Heart right ventricle (tissue), 16 donors: ENCODE data around the gene IFITM1. TPM values are rescaled to one million over a fixed set of nuclear protein-coding genes. Genes with fewer than 3 reads are reported as not detected.
"Not testable (repeated sequence)": the region's sequence is repeated elsewhere in the genome, so short reads cannot be mapped to it uniquely, and the experiment has no call there.

Experiments used
- ATAC-seq, 8 donors: fragments of 200-7000 bp; cut with Tn5 transposase; one replicate each; pipeline ENCODE4 v1.9.1; 2020; ENCODE audit warnings: mild to moderate bottlenecking in 8 of 8, moderate library complexity in 8 of 8, moderate number of reproducible peaks in 1 of 8
- DNase-seq, 2 donors: peaks; one replicate each; pipeline ENCODE4 v3.0.0-alpha.2; 2020
- H3K27ac ChIP-seq, 10 donors: fragments of 200-600 bp; sonication (generic) in 2 of 10; one replicate each; pipeline versions ENCODE4 v1.5.0 to v1.8.0; 2020 to 2022; ENCODE audit warnings: mild to moderate bottlenecking in 3 of 10
- H3K27me3 ChIP-seq, 7 donors: fragments of 200-600 bp; one replicate each; pipeline ENCODE4 v1.8.0; 2021 to 2022; ENCODE audit warnings: mild to moderate bottlenecking in 2 of 7
- H3K36me3 ChIP-seq, 9 donors: fragments of 200-600 bp; sonication (generic) in 1 of 9; one replicate each; pipeline versions ENCODE4 v1.5.0 to v1.8.0; 2020 to 2022; ENCODE audit warnings: mild to moderate bottlenecking in 2 of 9
- H3K4me1 ChIP-seq, 9 donors: fragments of 200-600 bp; sonication (generic) in 1 of 9; one replicate each; pipeline versions ENCODE4 v1.5.0 to v1.8.0; 2020 to 2022; ENCODE audit warnings: mild to moderate bottlenecking in 4 of 9
- H3K4me3 ChIP-seq, 10 donors: fragments of 200-600 bp; sonication (generic) in 2 of 10; one replicate each; pipeline versions ENCODE4 v1.5.0 to v1.8.0; 2020 to 2022; ENCODE audit warnings: mild to moderate bottlenecking in 7 of 10, moderate library complexity in 2 of 10
- H3K9me3 ChIP-seq, 11 donors: fragments of 200-600 bp in 10 of 11; sonication (generic) in 2 of 11; one replicate each; pipeline versions ENCODE4 v1.5.0 to v1.8.0; 2013 to 2022; ENCODE audit warnings: mild to moderate bottlenecking in 2 of 11, control low read depth in 1 of 11, moderate library complexity in 1 of 11
- CTCF ChIP-seq, 9 donors: fragments of 200-600 bp; sonication (generic) in 2 of 9; IDR thresholded peaks; one replicate each; pipeline versions ENCODE4 v1.5.0 to v1.8.0; 2021 to 2022; ENCODE audit warnings: antibody characterized with exemption in 9 of 9, mild to moderate bottlenecking in 5 of 9, moderate library complexity in 1 of 9
- WGBS, 2 donors: extraction: QIAGEN DNeasy Blood & Tissue Kit; methylation state at CpG; one replicate each; pipeline ENCODE4 v1.1.7; 2013; ENCODE audit warnings: inconsistent platforms in 1 of 2; 5-methylcytosine and 5-hydroxymethylcytosine counted together
- intact Hi-C, 10 donors: fragments of 100-400 bp; cut with DNase I; formaldehyde crosslinking; loops; one replicate each; pipeline versions ENCODE4 v1.11.1 to v1.14.2; 2022
- polyA plus RNA-seq, 2 donors: library from polyadenylated mRNA; stranded (reverse); fragments of 200-250 nt; gene quantifications; one replicate each; pipeline ENCODE4 v1.2.3, GENCODE V29; 2013
- total RNA-seq, 10 donors: library from RNA; stranded (reverse); fragmentation: NEBNext Ultra II Directional in 3 of 10; extraction: Animal tissue kit (Norgen Biotek cat#: 25700) in 3 of 10; gene quantifications; one replicate each; pipeline versions ENCODE4 v1.2.1 to v1.2.4, GENCODE V29; 2021 to 2023
- donor health status: Arrhythmogenic right ventricular cardiomyopathy.
- donor health status: ischemic (EF 13 %, LVEDD 7.1; RV severe dilation, severe dysfunction).
- donor health status: healthy with polysubstance abuse.
- donor health status: DM: no; HTN: yes; CAD: no.
- donor health status: DM: no; HTN: no; CAD: no.
- donor health status: ischemic (EF 25% LVEDD 6.9; RV normal size, moderate dysfunction).
- donor health status: ischemic (EF 25% LVEDD 5.7; RV mildly dilated, moderate dysfunction).
- donor health status: healthy.
- donor health status: DM: yes; HTN: yes; CAD: no.
- donor health status: Ischemic cardiomyopathy.
- donor health status: ischemic (EF 35%, LVEDD 5.7; RV mildly dilated, moderate dysfunction).
- donor health status: nonischemic (EF 11% LVEDD 7.7; RV severe dilation, severe dysfunction).
- donor health status: DM: yes; HTN: yes; CAD: no.
- donor health status: PGD.
- donor health status: ischemic (EF 29% LVEDD 5.4; RV normal size, mild dysfunction).
- donor health status: nonischemic (EF 23%, LVEDD 6.1; RV moderate dilation, normal function).

The IFITM1 gene
- total and polyA plus RNA-seq, 12 donors: 51.6 to 427 (median 120) TPM

- peak overlapping the region; percentile 86 to 99 (median 94) for H3K27ac ChIP-seq
- peak in 1 of 2 donors; percentile 17 for DNase-seq
- peaks cover 0 to 29% (median 0%) of the 10 kb centered on the region in 9 donors for H3K36me3 ChIP-seq
- intact Hi-C loops: loop anchor here in 3 of 10 donors (2.0 to 10.0 kb wide), 2 partner anchors 43 to 57 kb away; no protein-coding TSS in a partner anchor
- ATAC-seq: no peak
- no peaks in the 10 kb centered on the region for H3K9me3 ChIP-seq
- peak overlapping the region; percentile 10 to 85 (median 46) for H3K4me3 ChIP-seq
- H3K27me3 ChIP-seq: peaks cover 0 to 25% (median 11%) of the 10 kb centered on the region in 7 donors
- 49 to 50% methylated on average over 14 of the region's 14 CpGs for WGBS, 2 donors
- H3K4me1 ChIP-seq: peaks cover 8 to 60% (median 37%) of the 10 kb centered on the region in 9 donors
- TF ChIP-seq CTCF (IDR thresholded peaks at IDR 0.05): no peak
Observed at GRCh38 chr11:312092-312816, 1.6 kb upstream of the IFITM1 start.

DNA sequence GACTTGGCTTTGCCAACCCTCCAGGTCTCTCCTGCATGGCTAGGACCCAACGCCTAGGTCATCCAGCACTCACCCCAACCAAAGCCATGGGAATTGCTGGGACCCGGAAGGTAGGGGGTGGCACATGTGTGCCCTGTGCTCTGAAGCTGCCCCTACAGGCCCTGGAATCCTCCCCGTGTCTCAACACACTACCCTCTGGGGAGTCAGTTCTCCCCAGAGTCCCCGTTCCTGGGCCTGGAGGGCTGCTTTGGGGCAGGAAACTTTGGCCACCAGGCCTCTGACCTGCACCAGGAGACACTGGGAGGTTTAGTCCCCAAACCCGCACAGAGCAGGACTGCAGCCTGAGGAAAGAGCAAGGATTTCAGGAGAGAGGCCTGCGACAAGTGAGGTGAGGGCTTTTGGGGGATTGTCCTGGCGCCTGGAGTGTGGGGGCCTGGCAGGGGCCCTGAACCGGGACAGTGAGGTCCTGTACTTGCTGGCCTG lies 495 bp upstream of the IFITM1 start:
- Histone ChIP-seq H3K36me3 (peaks cover 0 to 29% (median 0%) of the 10 kb centered on the region in 9 donors), H3K27ac (peak overlapping the region; percentile 76 to 99 (median 94)), H3K4me1 (peaks cover 6 to 60% (median 40%) of the 10 kb centered on the region in 9 donors), H3K4me3 (peak overlapping the region; percentile 20 to 85 (median 75)), H3K9me3 (no peaks in the 10 kb centered on the region), H3K27me3 (peaks cover 0 to 25% (median 11%) of the 10 kb centered on the region in 7 donors)
- peak in 1 of 8 donors; percentile 0 for ATAC-seq
- no peak for TF ChIP-seq CTCF (IDR thresholded peaks at IDR 0.05)
- peak in 1 of 2 donors; percentile 17 for DNase-seq
- WGBS, 2 donors: 48 to 61% methylated on average over 8 of the region's 8 CpGs
- intact Hi-C loops: loop anchor here in 3 of 10 donors (2.0 to 10.0 kb wide), 2 partner anchors 41 to 59 kb away; no protein-coding TSS in a partner anchor

DNA sequence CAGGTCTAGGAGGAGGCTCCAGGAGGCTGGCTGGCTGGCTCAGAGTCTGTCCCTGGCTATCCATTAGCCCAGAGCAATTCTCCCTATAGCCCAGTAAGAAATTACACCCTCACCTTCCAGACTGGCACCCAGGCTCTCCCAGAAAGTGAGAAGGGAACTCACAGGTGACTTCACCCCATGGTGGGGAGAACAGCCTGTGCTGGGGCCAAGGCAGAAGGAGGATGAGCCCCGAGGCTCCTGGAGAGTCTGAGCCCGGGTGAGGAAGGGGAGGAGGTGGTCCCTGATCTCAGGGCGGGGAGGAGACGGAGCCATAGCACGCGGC lies 675 bp downstream of the IFITM1 start:
- not testable (repeated sequence) for ATAC-seq, H3K9me3 ChIP-seq, DNase-seq
- WGBS, 2 donors: 28 to 43% methylated on average over 6 of the region's 6 CpGs
- intact Hi-C loops: loop anchor here in 2 of 10 donors (2.0 to 10.0 kb wide), 3 partner anchors 38 to 60 kb away; no protein-coding TSS in a partner anchor
- Histone ChIP-seq H3K4me1 (peaks cover 6 to 58% (median 40%) of the 10 kb centered on the region in 9 donors), H3K36me3 (peaks cover 0 to 25% (median 0%) of the 10 kb centered on the region in 9 donors), H3K4me3 (peak overlapping the region; percentile 55 to 85 (median 75)), H3K27ac (peak overlapping the region; percentile 83 to 99 (median 94)), H3K27me3 (peaks cover 0 to 25% (median 12%) of the 10 kb centered on the region in 7 donors)

DNA sequence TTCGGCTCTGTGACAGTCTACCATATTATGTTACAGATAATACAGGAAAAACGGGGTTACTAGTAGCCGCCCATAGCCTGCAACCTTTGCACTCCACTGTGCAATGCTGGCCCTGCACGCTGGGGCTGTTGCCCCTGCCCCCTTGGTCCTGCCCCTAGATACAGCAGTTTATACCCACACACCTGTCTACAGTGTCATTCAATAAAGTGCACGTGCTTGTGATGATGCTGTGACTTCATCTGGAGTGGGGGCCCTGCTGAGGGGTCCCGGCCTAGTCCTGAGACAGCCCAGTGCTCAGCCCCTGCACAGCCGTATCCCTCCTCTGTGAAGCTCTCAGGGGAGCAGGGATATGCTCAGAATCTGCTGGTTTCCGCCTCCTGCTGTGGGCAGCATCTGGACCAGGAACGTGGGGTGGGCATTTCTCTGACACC lies 1.2 kb downstream of the IFITM1 start:
- Histone ChIP-seq H3K4me1 (peaks cover 4 to 53% (median 37%) of the 10 kb centered on the region in 9 donors), H3K36me3 (peaks cover 0 to 23% (median 0%) of the 10 kb centered on the region in 9 donors), H3K27me3 (peaks cover 0 to 25% (median 12%) of the 10 kb centered on the region in 7 donors), H3K4me3 (peak overlapping the region; percentile 55 to 85 (median 75)), H3K9me3 (no peaks in the 10 kb centered on the region), H3K27ac (peak overlapping the region; percentile 83 to 99 (median 94))
- intact Hi-C loops: loop anchor here in 2 of 10 donors (2.0 to 10.0 kb wide), 3 partner anchors 38 to 60 kb away; no protein-coding TSS in a partner anchor
- ATAC-seq (no peak), DNase-seq (no peak)
- 48 to 54% methylated on average over 9 of the region's 9 CpGs for WGBS, 2 donors
- TF ChIP-seq CTCF (IDR thresholded peaks at IDR 0.05): no peak
